ENCODE measurements around the gene PDGFRB.

- TF ChIP-seq RAD21 (IDR thresholded peaks at IDR 0.05; ENCODE audit: low read depth): no peak
- no peak for TF ChIP-seq CTCF (IDR thresholded peaks at IDR 0.05 in 2 of 3, conservative IDR thresholded peaks at IDR 0.05 in 1 of 3; ENCODE audit: borderline replicate concordance in 1 of 3, insufficient read depth in 1 of 3, low read depth in 2 of 3, low read length in 2 of 3)
- TF ChIP-seq YY1 (IDR thresholded peaks at IDR 0.05; ENCODE audit: extremely low read depth, insufficient replicate concordance, low read depth, low read length): no peak
- no peak for TF ChIP-seq SP1 (IDR thresholded peaks at IDR 0.05; ENCODE audit: low read depth)
- no peak for TF ChIP-seq ZNF274 (IDR thresholded peaks at IDR 0.05; ENCODE audit: low read depth, low read length)
- no peak for TF ChIP-seq MAX (IDR thresholded peaks at IDR 0.05)
- TF ChIP-seq ZBTB33 (IDR thresholded peaks at IDR 0.05; ENCODE audit: extremely low read depth, insufficient replicate concordance, low read length): no peak
Measured at GRCh38 chr5:150144246-150144801, 11.3 kb downstream of the PDGFRB start.

All from HCT116 (cell line).